GM21526 (cell line): ENCODE data around the gene ZBTB7A.
"Not testable (repeated sequence)": the region's sequence is repeated elsewhere in the genome, so short reads cannot be mapped to it uniquely, and the experiment has no call there.

Experiments used
- ATAC-seq: cut with Tn5 transposase; IDR thresholded peaks from one replicate; pipeline ENCODE4 v1.9.1; 2021; ENCODE audit warnings: moderate library complexity; ENCODE audit not compliant: unreplicated experiment, low FRiP score

ZBTB7A gene

GRCh38 chr19:4000798-4001197, 65.9 kb downstream of the ZBTB7A start:
- not testable (repeated sequence) for ATAC-seq

- ATAC-seq, result not testable (repeated sequence)
Measured at GRCh38 chr19:3998667-3999412, 67.9 kb downstream of the ZBTB7A start.

GRCh38 chr19:3995607-3996006, 71.1 kb downstream of the ZBTB7A start:
- ATAC-seq, result no peak
